ENCODE results near the gene ZNHIT3. TPM values are rescaled to one million over a fixed set of nuclear protein-coding genes. Genes with fewer than 3 reads are reported as not detected.

The ZNHIT3 gene
- total RNA-seq, 1 experiment from 2014 or later, result 35.5 TPM

DNA sequence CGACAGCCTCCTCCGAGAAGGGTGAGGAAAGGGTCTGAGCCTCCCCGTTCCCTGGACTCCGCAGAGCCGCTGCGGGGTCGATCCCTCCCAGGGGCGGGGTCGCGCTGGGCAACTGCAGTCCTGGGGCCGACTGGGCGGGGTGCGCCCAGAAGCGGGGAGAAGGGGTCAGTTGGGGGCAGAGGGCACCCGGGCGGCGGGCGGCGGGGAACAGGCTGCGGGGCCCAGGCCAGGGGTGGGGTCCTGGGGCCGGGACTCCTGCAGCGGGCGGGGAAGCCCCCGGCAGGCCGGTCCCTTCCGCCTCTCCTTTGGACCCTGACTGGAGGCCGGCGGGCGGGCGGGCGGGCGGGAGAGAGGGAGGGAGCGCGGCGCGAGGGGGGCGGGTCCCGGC lies 58.6 kb downstream of the ZNHIT3 start:
- no peak for TF ChIP-seq CTCF (conservative IDR thresholded peaks at IDR 0.05)
- TF ChIP-seq EZH2 (IDR thresholded peaks at IDR 0.05; ENCODE audit: low read depth), result no peak
- Histone ChIP-seq H3K27ac (peak overlapping the region; percentile 81), H2AFZ (peak overlapping the region; percentile 100), H3K9me3 (ENCODE audit: insufficient read depth, low read depth) (no peaks in the 10 kb centered on the region), H3K79me2 (ENCODE audit: low read depth) (peaks cover 71% of the 10 kb centered on the region), H4K20me1 (ENCODE audit: insufficient read depth) (peaks cover 40% of the 10 kb centered on the region), H3K36me3 (ENCODE audit: low read depth) (peaks cover 20% of the 10 kb centered on the region), H3K4me2 (peak overlapping the region; percentile 83), H3F3A (ENCODE audit: insufficient read depth, low read depth) (peaks cover 45% of the 10 kb centered on the region), H3K4me1 (replicated peaks; ENCODE audit: insufficient read depth) (peaks cover 27% of the 10 kb centered on the region), H3K9me2 (ENCODE audit: insufficient read depth) (no peaks in the 10 kb centered on the region), H3K27me3 (ENCODE audit: insufficient read depth, low read depth) (no peaks in the 10 kb centered on the region), H3K4me3 (peak overlapping the region; percentile 91)
- CTCF ChIA-PET, result no interaction called here
- peak in 1 of 2 experiments; percentile 80 for DNase-seq
- POLR2A ChIA-PET (ENCODE audit: unreplicated experiment), result interaction anchor here (0.7 to 0.8 kb wide), 2 partner anchors 9 to 10 kb away, joined by 3 read pairs; partner anchors contain the start of gene PIGW
- BruUV-seq (replicated peaks), result no TSS peak
- intact Hi-C loops (cut with micrococcal nuclease; ENCODE audit: unreplicated experiment), result no loop called here

Other genes with a start within 250 kb of the ZNHIT3 start
- gene TBC1D3I, start 222.1 kb upstream of the ZNHIT3 start, total RNA-seq (2021), result 0.50 and 0.81 TPM in 2 replicates
- not detected in 2 replicates for gene TBC1D3G, start 162.8 kb upstream of the ZNHIT3 start, total RNA-seq (2021)
- not detected in 2 replicates for gene TBC1D3H, start 98.2 kb upstream of the ZNHIT3 start, total RNA-seq (2021)
- gene MYO19, start 48.2 kb downstream of the ZNHIT3 start, total RNA-seq (2021), result 110 and 115 TPM in 2 replicates
- 6.3 and 8.0 TPM in 2 replicates for gene PIGW, start 48.3 kb downstream of the ZNHIT3 start, total RNA-seq (2021)
- gene GGNBP2, start 58.2 kb downstream of the ZNHIT3 start, total RNA-seq (2021), result 51.4 and 59.6 TPM in 2 replicates
- 18.0 and 24.2 TPM in 2 replicates for gene DHRS11, start 105.2 kb downstream of the ZNHIT3 start, total RNA-seq (2021)
- 9.6 and 10.9 TPM in 2 replicates for gene MRM1, start 114.9 kb downstream of the ZNHIT3 start, total RNA-seq (2021)

All from PC-9 (cell line).